Measurements from ENCODE around the gene GJD2.

GJD2 gene

GRCh38 chr15:34754674-34755418 lies at the start of gene GJD2:
TSS of gene GJD2 (minus strand) at chr15:34754998. CDS start at chr15:34754488, 510 bp downstream.
- H3K27ac Mint-ChIP-seq: no peak within 1 kb of the TSS
- no peaks in the 10 kb centered on the region for H3K9me3 Mint-ChIP-seq (ENCODE audit: low read depth)
- no peaks in the 10 kb centered on the region for H3K36me3 Mint-ChIP-seq
- peaks cover 5% of the 10 kb centered on the region for H3K4me1 Mint-ChIP-seq (ENCODE audit: low read depth)
- H3K27me3 Mint-ChIP-seq: peaks cover 39% of the 10 kb centered on the region
- H3K4me3 Mint-ChIP-seq: peak within 1 kb of the TSS; percentile 58

DNA sequence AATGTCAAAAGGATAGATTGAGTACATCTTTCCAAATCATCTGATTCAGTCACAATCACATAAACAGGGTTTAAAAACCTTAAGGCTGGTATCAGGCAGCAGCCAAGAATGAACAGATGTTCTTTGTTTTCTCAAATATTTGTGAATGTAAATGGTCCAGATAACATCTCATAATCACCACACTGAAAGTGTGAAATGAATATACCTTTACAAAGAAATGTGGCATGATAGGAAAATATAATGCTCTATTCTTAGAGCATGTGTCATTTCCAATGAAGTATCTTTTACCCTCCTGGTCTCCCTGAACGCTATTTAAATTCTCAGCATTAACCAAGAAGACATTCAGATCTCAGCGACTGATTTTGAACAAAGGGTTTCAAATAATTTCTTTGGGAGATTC lies 49.3 kb upstream of the GJD2 start:
- Mint-ChIP-seq H3K27me3 (peaks cover 21% of the 10 kb centered on the region), H3K36me3 (no peaks in the 10 kb centered on the region), H3K4me1 (ENCODE audit: low read depth) (no peaks in the 10 kb centered on the region), H3K4me3 (no peak overlapping the region), H3K27ac (peak overlapping the region; percentile 42), H3K9me3 (ENCODE audit: low read depth) (peaks cover 4% of the 10 kb centered on the region)

DNA sequence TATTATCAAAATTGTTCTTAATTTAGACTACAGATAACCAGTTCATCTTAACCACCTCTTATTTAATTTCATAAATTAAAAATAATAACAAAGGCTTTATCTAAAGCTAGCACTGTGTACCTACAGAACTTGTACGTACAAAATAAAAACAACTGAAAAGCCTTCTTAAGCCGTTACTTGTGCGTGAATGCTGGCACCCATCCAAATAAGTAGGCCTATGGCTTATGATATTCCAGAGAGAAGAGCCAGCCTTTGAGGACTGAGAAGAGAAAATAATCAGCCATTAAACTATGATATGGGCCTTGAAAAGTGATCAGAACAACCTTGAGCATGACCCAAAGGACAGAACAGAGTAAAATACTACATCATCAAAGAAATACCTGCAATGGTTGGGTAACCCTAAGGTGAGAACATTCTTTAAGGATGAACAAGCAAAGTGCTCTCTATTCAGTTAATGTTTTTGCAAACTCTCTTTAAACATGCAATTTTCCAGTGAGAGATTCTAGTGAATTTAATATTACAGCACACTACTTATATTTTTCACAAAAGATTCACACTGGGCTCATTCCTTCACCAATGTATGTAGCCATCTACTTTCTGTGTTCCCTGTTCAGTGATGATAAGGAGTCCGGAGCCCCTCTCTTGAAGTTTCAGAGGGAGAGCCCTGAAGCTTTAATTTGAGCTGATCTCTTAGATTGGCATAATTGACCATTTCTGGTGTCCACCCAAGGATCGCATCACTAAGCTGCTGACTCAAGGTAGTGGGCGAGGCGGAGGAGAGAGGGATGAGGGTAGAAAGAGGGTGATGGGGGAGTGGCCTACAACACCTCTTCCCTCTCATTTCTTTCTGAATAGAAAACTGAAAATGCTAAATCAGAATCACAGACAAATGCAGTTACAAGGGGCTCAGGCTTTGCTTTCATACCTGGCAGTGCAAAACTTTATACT lies 48.3 kb upstream of the GJD2 start:
- Mint-ChIP-seq H3K27ac (no peak overlapping the region), H3K36me3 (no peaks in the 10 kb centered on the region), H3K9me3 (ENCODE audit: low read depth) (peaks cover 4% of the 10 kb centered on the region), H3K27me3 (peaks cover 23% of the 10 kb centered on the region), H3K4me1 (ENCODE audit: low read depth) (no peaks in the 10 kb centered on the region), H3K4me3 (no peak overlapping the region)

GRCh38 chr15:34802371-34802770 lies 47.6 kb upstream of the GJD2 start:
- Mint-ChIP-seq H3K4me1 (ENCODE audit: low read depth) (no peaks in the 10 kb centered on the region), H3K27me3 (peaks cover 24% of the 10 kb centered on the region), H3K9me3 (ENCODE audit: low read depth) (peaks cover 4% of the 10 kb centered on the region), H3K27ac (no peak overlapping the region), H3K4me3 (no peak overlapping the region), H3K36me3 (no peaks in the 10 kb centered on the region)

DNA sequence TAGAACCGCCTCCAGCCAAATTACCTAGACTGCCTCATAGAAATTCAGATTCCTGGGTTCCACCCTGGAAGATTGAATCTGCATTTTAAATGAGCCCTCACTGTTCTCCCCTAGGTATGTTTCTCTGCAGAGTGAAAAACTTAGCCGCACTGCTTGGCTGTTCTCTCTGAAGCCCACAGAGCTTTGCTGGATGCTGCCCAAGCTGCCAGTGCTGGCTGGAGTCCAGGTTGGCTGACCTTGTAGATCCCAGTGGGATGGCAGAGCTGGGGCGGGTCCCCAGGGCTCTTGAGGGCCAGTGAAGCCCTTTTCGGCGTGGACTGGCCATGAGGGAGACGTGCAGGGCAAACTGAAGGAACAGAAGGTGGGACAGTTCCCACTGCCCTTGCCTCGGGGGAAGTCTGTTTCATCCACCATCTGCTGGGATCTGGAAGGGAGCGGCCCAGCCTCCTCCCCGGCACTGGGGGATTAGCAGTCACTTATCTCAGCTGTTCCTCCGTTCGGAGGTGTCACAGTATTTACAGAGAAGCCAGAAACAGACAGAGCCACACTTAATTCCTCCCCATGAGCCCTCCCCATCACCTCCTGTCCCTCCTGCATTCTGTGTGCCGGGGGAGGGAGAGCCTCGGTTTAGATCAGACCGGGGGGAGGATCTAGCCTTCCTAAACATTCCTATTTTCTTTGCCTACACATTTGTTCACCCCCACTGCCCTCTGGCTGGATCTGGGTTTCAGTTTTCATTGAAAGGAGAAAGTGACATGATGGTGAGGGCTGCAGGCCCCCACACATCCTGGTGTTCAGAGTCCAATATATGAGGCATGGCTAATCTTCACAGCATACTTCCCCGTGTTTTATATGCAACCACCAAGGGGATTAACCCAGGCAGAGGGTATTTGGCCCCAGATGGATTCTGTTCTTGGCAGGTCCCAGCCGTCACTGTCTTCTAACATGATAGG lies 44.6 kb upstream of the GJD2 start:
- Mint-ChIP-seq H3K36me3 (no peaks in the 10 kb centered on the region), H3K4me3 (no peak overlapping the region), H3K9me3 (ENCODE audit: low read depth) (no peaks in the 10 kb centered on the region), H3K27me3 (peaks cover 18% of the 10 kb centered on the region), H3K4me1 (ENCODE audit: low read depth) (peaks cover 2% of the 10 kb centered on the region), H3K27ac (no peak overlapping the region)

- Mint-ChIP-seq H3K36me3 (no peaks in the 10 kb centered on the region), H3K4me1 (ENCODE audit: low read depth) (peaks cover 2% of the 10 kb centered on the region), H3K27ac (no peak overlapping the region), H3K9me3 (ENCODE audit: low read depth) (no peaks in the 10 kb centered on the region), H3K4me3 (no peak overlapping the region), H3K27me3 (peaks cover 32% of the 10 kb centered on the region)
Measured at GRCh38 chr15:34796847-34797435, 42.1 kb upstream of the GJD2 start.

GRCh38 chr15:34795267-34796081 lies 40.7 kb upstream of the GJD2 start, which contains the start of gene ACTC1:
TSS of gene ACTC1 (minus strand) at chr15:34795549. CDS start at chr15:34794808, 741 bp downstream.
- peaks cover 2% of the 10 kb centered on the region for H3K4me1 Mint-ChIP-seq (ENCODE audit: low read depth)
- no peak within 1 kb of the TSS for H3K27ac Mint-ChIP-seq
- no peaks in the 10 kb centered on the region for H3K9me3 Mint-ChIP-seq (ENCODE audit: low read depth)
- no peak within 1 kb of the TSS for H3K4me3 Mint-ChIP-seq
- H3K27me3 Mint-ChIP-seq: peaks cover 32% of the 10 kb centered on the region
- H3K36me3 Mint-ChIP-seq: no peaks in the 10 kb centered on the region

DNA sequence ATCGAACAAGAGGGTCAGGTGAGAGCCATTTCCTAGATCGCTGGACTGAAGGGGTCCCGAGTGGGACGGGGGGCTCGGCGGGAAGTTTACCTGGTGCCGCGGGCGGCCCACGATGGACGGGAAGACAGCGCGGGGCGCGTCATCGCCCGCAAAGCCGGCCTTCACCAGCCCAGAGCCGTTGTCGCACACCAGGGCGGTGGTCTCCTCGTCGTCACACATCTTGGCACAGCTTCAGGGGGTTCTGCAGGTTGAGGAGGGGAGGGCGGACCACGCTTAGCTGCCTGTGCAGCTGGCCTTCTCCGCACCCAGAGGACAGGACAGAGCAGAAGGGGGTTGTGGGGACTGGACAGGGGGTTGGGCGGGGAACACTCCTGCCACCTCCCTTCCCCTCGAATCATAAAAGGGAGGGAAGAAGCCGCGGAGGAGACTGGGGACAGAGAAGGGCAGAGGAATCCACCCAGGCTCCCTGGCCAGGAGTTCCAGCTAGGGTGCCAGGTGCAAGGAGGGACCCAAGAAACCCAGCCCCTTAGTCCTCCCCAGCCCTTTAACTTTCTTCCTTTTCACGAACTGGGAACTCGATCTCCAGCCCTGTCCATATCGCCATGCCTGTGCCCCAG lies 39.9 kb upstream of the GJD2 start:
- no peak overlapping the region for H3K27ac Mint-ChIP-seq
- H3K9me3 Mint-ChIP-seq (ENCODE audit: low read depth): no peaks in the 10 kb centered on the region
- H3K4me1 Mint-ChIP-seq (ENCODE audit: low read depth): peaks cover 2% of the 10 kb centered on the region
- no peaks in the 10 kb centered on the region for H3K36me3 Mint-ChIP-seq
- H3K27me3 Mint-ChIP-seq: peaks cover 29% of the 10 kb centered on the region
- H3K4me3 Mint-ChIP-seq: no peak overlapping the region

GRCh38 chr15:34793901-34794300 lies 39.1 kb upstream of the GJD2 start:
- Mint-ChIP-seq H3K9me3 (ENCODE audit: low read depth) (no peaks in the 10 kb centered on the region), H3K4me1 (ENCODE audit: low read depth) (peaks cover 2% of the 10 kb centered on the region), H3K4me3 (no peak overlapping the region), H3K27me3 (peaks cover 31% of the 10 kb centered on the region), H3K27ac (no peak overlapping the region), H3K36me3 (no peaks in the 10 kb centered on the region)

DNA sequence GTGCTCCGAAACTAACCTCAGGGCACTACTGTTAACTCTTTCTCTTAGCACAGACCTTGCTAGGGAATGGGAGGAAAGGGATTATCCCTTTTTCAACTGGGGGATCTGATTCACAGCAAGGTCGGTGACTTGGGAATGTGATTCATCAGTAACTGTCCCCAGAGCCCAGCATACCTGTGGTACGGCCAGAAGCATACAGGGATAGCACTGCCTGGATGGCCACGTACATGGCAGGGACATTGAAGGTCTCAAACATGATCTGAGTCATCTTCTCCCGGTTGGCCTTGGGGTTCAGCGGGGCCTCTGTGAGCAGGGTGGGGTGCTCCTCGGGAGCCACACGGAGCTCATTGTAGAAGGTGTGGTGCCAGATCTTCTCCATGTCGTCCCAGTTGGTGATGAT lies 38.3 kb upstream of the GJD2 start:
- Mint-ChIP-seq H3K27me3 (peaks cover 31% of the 10 kb centered on the region), H3K4me3 (no peak overlapping the region), H3K36me3 (no peaks in the 10 kb centered on the region), H3K9me3 (ENCODE audit: low read depth) (no peaks in the 10 kb centered on the region), H3K27ac (no peak overlapping the region), H3K4me1 (ENCODE audit: low read depth) (peaks cover 2% of the 10 kb centered on the region)

GRCh38 chr15:34791701-34792100 lies 36.9 kb upstream of the GJD2 start:
- H3K4me3 Mint-ChIP-seq: no peak overlapping the region
- peaks cover 2% of the 10 kb centered on the region for H3K4me1 Mint-ChIP-seq (ENCODE audit: low read depth)
- no peak overlapping the region for H3K27ac Mint-ChIP-seq
- H3K36me3 Mint-ChIP-seq: no peaks in the 10 kb centered on the region
- no peaks in the 10 kb centered on the region for H3K9me3 Mint-ChIP-seq (ENCODE audit: low read depth)
- H3K27me3 Mint-ChIP-seq: peaks cover 30% of the 10 kb centered on the region

GRCh38 chr15:34790121-34790520 lies 35.3 kb upstream of the GJD2 start:
- peaks cover 30% of the 10 kb centered on the region for H3K27me3 Mint-ChIP-seq
- H3K27ac Mint-ChIP-seq: no peak overlapping the region
- H3K36me3 Mint-ChIP-seq: no peaks in the 10 kb centered on the region
- H3K4me3 Mint-ChIP-seq: no peak overlapping the region
- no peaks in the 10 kb centered on the region for H3K9me3 Mint-ChIP-seq (ENCODE audit: low read depth)
- peaks cover 1% of the 10 kb centered on the region for H3K4me1 Mint-ChIP-seq (ENCODE audit: low read depth)

- no peaks in the 10 kb centered on the region for H3K4me1 Mint-ChIP-seq (ENCODE audit: low read depth)
- peaks cover 26% of the 10 kb centered on the region for H3K27me3 Mint-ChIP-seq
- no peak overlapping the region for H3K27ac Mint-ChIP-seq
- no peaks in the 10 kb centered on the region for H3K9me3 Mint-ChIP-seq (ENCODE audit: low read depth)
- H3K4me3 Mint-ChIP-seq: no peak overlapping the region
- no peaks in the 10 kb centered on the region for H3K36me3 Mint-ChIP-seq
Measured at GRCh38 chr15:34789326-34789725, 34.5 kb upstream of the GJD2 start.
